ENCODE measurements around the gene KRT26. TPM values are rescaled to one million over a fixed set of nuclear protein-coding genes. Genes with fewer than 3 reads are reported as not detected.

KRT26 gene
- total and polyA plus RNA-seq, 2 experiments from 2014 or later = not detected

DNA sequence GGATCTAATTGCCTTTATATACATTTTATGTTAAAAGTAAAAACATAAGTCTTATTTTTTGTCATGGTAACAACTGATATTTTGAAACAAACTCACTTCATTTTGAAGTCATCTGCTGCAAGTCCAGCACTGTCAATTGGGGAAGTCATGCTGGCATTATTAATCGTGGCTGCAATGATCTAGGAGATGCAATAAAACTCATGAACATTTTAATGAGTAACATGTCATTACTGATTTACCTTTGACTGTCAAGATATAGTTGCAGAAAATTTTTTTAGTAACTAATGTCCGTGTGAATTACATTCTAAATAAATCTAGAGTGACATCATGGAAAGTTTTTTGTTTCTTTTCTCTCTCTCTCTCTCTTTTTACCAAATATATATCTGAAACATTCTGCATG, 51.1 kb downstream of the KRT26 start:
- TF ChIP-seq, protein P1, sequence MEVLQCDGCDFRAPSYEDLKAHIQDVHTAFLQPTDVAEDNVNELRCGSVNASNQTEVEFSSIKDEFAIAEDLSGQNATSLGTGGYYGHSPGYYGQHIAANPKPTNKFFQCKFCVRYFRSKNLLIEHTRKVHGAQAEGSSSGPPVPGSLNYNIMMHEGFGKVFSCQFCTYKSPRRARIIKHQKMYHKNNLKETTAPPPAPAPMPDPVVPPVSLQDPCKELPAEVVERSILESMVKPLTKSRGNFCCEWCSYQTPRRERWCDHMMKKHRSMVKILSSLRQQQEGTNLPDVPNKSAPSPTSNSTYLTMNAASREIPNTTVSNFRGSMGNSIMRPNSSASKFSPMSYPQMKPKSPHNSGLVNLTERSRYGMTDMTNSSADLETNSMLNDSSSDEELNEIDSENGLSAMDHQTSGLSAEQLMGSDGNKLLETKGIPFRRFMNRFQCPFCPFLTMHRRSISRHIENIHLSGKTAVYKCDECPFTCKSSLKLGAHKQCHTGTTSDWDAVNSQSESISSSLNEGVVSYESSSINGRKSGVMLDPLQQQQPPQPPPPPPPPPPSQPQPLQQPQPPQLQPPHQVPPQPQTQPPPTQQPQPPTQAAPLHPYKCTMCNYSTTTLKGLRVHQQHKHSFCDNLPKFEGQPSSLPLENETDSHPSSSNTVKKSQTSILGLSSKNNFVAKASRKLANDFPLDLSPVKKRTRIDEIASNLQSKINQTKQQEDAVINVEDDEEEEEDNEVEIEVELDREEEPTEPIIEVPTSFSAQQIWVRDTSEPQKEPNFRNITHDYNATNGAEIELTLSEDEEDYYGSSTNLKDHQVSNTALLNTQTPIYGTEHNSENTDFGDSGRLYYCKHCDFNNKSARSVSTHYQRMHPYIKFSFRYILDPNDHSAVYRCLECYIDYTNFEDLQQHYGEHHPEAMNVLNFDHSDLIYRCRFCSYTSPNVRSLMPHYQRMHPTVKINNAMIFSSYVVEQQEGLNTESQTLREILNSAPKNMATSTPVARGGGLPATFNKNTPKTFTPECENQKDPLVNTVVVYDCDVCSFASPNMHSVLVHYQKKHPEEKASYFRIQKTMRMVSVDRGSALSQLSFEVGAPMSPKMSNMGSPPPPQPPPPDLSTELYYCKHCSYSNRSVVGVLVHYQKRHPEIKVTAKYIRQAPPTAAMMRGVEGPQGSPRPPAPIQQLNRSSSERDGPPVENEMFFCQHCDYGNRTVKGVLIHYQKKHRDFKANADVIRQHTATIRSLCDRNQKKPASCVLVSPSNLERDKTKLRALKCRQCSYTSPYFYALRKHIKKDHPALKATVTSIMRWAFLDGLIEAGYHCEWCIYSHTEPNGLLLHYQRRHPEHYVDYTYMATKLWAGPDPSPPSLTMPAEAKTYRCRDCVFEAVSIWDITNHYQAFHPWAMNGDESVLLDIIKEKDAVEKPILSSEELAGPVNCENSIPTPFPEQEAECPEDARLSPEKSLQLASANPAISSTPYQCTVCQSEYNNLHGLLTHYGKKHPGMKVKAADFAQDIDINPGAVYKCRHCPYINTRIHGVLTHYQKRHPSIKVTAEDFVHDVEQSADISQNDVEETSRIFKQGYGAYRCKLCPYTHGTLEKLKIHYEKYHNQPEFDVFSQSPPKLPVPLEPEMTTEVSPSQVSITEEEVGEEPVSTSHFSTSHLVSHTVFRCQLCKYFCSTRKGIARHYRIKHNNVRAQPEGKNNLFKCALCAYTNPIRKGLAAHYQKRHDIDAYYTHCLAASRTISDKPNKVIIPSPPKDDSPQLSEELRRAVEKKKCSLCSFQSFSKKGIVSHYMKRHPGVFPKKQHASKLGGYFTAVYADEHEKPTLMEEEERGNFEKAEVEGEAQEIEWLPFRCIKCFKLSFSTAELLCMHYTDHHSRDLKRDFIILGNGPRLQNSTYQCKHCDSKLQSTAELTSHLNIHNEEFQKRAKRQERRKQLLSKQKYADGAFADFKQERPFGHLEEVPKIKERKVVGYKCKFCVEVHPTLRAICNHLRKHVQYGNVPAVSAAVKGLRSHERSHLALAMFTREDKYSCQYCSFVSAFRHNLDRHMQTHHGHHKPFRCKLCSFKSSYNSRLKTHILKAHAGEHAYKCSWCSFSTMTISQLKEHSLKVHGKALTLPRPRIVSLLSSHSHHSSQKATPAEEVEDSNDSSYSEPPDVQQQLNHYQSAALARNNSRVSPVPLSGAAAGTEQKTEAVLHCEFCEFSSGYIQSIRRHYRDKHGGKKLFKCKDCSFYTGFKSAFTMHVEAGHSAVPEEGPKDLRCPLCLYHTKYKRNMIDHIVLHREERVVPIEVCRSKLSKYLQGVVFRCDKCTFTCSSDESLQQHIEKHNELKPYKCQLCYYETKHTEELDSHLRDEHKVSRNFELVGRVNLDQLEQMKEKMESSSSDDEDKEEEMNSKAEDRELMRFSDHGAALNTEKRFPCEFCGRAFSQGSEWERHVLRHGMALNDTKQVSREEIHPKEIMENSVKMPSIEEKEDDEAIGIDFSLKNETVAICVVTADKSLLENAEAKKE (CRISPR knock-in tag; IDR thresholded peaks at IDR 0.05) = no peak
- no peak for TF ChIP-seq EZH2 (IDR thresholded peaks at IDR 0.05; ENCODE audit: low read depth, unreplicated experiment)
- TF ChIP-seq, protein P2, sequence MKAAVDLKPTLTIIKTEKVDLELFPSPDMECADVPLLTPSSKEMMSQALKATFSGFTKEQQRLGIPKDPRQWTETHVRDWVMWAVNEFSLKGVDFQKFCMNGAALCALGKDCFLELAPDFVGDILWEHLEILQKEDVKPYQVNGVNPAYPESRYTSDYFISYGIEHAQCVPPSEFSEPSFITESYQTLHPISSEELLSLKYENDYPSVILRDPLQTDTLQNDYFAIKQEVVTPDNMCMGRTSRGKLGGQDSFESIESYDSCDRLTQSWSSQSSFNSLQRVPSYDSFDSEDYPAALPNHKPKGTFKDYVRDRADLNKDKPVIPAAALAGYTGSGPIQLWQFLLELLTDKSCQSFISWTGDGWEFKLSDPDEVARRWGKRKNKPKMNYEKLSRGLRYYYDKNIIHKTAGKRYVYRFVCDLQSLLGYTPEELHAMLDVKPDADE (IDR thresholded peaks at IDR 0.05) = no peak
- TF ChIP-seq, protein P3, sequence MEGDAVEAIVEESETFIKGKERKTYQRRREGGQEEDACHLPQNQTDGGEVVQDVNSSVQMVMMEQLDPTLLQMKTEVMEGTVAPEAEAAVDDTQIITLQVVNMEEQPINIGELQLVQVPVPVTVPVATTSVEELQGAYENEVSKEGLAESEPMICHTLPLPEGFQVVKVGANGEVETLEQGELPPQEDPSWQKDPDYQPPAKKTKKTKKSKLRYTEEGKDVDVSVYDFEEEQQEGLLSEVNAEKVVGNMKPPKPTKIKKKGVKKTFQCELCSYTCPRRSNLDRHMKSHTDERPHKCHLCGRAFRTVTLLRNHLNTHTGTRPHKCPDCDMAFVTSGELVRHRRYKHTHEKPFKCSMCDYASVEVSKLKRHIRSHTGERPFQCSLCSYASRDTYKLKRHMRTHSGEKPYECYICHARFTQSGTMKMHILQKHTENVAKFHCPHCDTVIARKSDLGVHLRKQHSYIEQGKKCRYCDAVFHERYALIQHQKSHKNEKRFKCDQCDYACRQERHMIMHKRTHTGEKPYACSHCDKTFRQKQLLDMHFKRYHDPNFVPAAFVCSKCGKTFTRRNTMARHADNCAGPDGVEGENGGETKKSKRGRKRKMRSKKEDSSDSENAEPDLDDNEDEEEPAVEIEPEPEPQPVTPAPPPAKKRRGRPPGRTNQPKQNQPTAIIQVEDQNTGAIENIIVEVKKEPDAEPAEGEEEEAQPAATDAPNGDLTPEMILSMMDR (conservative IDR thresholded peaks at IDR 0.05; ENCODE audit: low read depth in 2 of 2) = no peak
- TF ChIP-seq STAT1 (IDR thresholded peaks at IDR 0.05; ENCODE audit: unreplicated experiment) = no peak
- no peak for TF ChIP-seq CREB1 (CRISPR knock-in tag; IDR thresholded peaks at IDR 0.05; ENCODE audit: low read depth)
- TF ChIP-seq ZNF331 (CRISPR knock-in tag; IDR thresholded peaks at IDR 0.05; ENCODE audit: low read depth) = no peak
- TF ChIP-seq, protein P4, sequence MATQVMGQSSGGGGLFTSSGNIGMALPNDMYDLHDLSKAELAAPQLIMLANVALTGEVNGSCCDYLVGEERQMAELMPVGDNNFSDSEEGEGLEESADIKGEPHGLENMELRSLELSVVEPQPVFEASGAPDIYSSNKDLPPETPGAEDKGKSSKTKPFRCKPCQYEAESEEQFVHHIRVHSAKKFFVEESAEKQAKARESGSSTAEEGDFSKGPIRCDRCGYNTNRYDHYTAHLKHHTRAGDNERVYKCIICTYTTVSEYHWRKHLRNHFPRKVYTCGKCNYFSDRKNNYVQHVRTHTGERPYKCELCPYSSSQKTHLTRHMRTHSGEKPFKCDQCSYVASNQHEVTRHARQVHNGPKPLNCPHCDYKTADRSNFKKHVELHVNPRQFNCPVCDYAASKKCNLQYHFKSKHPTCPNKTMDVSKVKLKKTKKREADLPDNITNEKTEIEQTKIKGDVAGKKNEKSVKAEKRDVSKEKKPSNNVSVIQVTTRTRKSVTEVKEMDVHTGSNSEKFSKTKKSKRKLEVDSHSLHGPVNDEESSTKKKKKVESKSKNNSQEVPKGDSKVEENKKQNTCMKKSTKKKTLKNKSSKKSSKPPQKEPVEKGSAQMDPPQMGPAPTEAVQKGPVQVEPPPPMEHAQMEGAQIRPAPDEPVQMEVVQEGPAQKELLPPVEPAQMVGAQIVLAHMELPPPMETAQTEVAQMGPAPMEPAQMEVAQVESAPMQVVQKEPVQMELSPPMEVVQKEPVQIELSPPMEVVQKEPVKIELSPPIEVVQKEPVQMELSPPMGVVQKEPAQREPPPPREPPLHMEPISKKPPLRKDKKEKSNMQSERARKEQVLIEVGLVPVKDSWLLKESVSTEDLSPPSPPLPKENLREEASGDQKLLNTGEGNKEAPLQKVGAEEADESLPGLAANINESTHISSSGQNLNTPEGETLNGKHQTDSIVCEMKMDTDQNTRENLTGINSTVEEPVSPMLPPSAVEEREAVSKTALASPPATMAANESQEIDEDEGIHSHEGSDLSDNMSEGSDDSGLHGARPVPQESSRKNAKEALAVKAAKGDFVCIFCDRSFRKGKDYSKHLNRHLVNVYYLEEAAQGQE (IDR thresholded peaks at IDR 0.05; ENCODE audit: unreplicated experiment) = no peak
- TF ChIP-seq NANOG (IDR thresholded peaks at IDR 0.05; ENCODE audit: borderline replicate concordance) = no peak
- no peak for TF ChIP-seq ZNF114 (CRISPR knock-in tag; IDR thresholded peaks at IDR 0.05)
- TF ChIP-seq JUNB (IDR thresholded peaks at IDR 0.05; ENCODE audit: unreplicated experiment) = no peak
- TF ChIP-seq POLR2AphosphoS5 (IDR thresholded peaks at IDR 0.05; ENCODE audit: low read depth) = no peak
- no peak for TF ChIP-seq EZH2phosphoT487 (IDR thresholded peaks at IDR 0.05; ENCODE audit: unreplicated experiment)
- no peak for DNase-seq (ENCODE audit: low spot score)
- Mint-ChIP-seq H3K27ac (no peak overlapping the region), H3K27me3 (ENCODE audit: insufficient read depth, low read depth, poor library complexity) (peaks cover 6% of the 10 kb centered on the region), H3K36me3 (ENCODE audit: low read depth) (no peaks in the 10 kb centered on the region), H3K9me3 (no peaks in the 10 kb centered on the region), H3K4me1 (no peaks in the 10 kb centered on the region; the same call in 2 of the 3 replicates), H3K4me3 (no peak overlapping the region)
- peaks cover 4% of the 10 kb centered on the region; the same call in 1 of the 2 replicates for H3K9me2 ChIP-seq (ENCODE audit: insufficient read depth)
- no peak overlapping the region for H3K27ac ChIP-seq (ENCODE audit: low read depth)
- no peak overlapping the region for H3K4me3 ChIP-seq
- no peaks in the 10 kb centered on the region for H4K20me1 ChIP-seq (replicated peaks; ENCODE audit: insufficient read depth)
- no peaks in the 10 kb centered on the region for H3K27me3 ChIP-seq (ENCODE audit: insufficient read depth)
- H2AFZ ChIP-seq = no peak overlapping the region
- H3K79me2 ChIP-seq (replicated peaks; ENCODE audit: insufficient read depth) = no peaks in the 10 kb centered on the region
- no peak for ATAC-seq
- no peaks in the 10 kb centered on the region for H3K36me3 ChIP-seq (ENCODE audit: insufficient read depth)
- no peak overlapping the region for H3K4me2 ChIP-seq
- no peaks in the 10 kb centered on the region for H3K4me1 ChIP-seq (ENCODE audit: insufficient read depth)
- H3F3A ChIP-seq (replicated peaks; ENCODE audit: low read depth) = no peaks in the 10 kb centered on the region

Measured in GM23338 (cell line).